Type B pancreatic cell (in vitro differentiated cells): ENCODE measurements around the gene IFT88. TPM values are rescaled to one million over a fixed set of nuclear protein-coding genes. Genes with fewer than 3 reads are reported as not detected.

Experiments used
- DNase-seq: peaks from one replicate; pipeline ENCODE4 v3.0.0; 2021; ENCODE audit warnings: mixed read lengths; ENCODE audit not compliant: unreplicated experiment; ENCODE audit errors: extremely low spot score
- H3K27ac Mint-ChIP-seq: 2 replicates; pipeline ENCODE4 v1.8.0; 2021; ENCODE audit warnings: mild to moderate bottlenecking, mixed read lengths
- H3K27me3 Mint-ChIP-seq: 2 replicates; pipeline ENCODE4 v1.8.0; 2021; ENCODE audit warnings: mixed read lengths
- H3K36me3 Mint-ChIP-seq: 2 replicates; pipeline ENCODE4 v1.8.0; 2021; ENCODE audit warnings: mixed read lengths
- H3K4me1 Mint-ChIP-seq: one replicate; pipeline ENCODE4 v1.8.0; 2021; ENCODE audit warnings: mixed read lengths; ENCODE audit not compliant: unreplicated experiment
- H3K4me3 Mint-ChIP-seq: 2 replicates; pipeline ENCODE4 v1.8.0; 2021; ENCODE audit warnings: mild to moderate bottlenecking, mixed read lengths
- H3K9me3 Mint-ChIP-seq: 2 replicates; pipeline ENCODE4 v1.8.0; 2021; ENCODE audit warnings: mixed read lengths
- CTCF ChIP-seq: fragments of 200-600 bp; sonication (generic); conservative IDR thresholded peaks from 2 replicates; pipeline ENCODE4 v1.5.0; 2021; ENCODE audit warnings: antibody characterized with exemption, mild to moderate bottlenecking
- total RNA-seq: library from RNA; stranded (reverse); gene quantifications from 2 replicates; pipeline ENCODE4 v1.2.1, GENCODE V29; 2021; ENCODE audit warnings: low replicate concordance

Gene IFT88
- total RNA-seq, 1 donor from 2014 or later: 24.5 TPM

- no peak for DNase-seq
- Mint-ChIP-seq H3K27me3 (peaks cover 16% of the 10 kb centered on the region), H3K27ac (no peak overlapping the region), H3K4me1 (peaks cover 5% of the 10 kb centered on the region), H3K4me3 (peak overlapping the region; percentile 65), H3K9me3 (no peaks in the 10 kb centered on the region), H3K36me3 (peaks cover 4% of the 10 kb centered on the region)
- TF ChIP-seq CTCF: no peak
These were observed 154.1 kb downstream of the IFT88 start for GRCh38 chr13:20721058-20721453.

GRCh38 chr13:20721454-20722357 is 154.7 kb downstream of the IFT88 start:
- no peak for DNase-seq

GRCh38 chr13:20727856-20728255 is 160.9 kb downstream of the IFT88 start:
- no peak overlapping the region for H3K4me3 Mint-ChIP-seq
- no peak overlapping the region for H3K27ac Mint-ChIP-seq
- no peak for TF ChIP-seq CTCF
- no peak for DNase-seq
- H3K9me3 Mint-ChIP-seq: no peaks in the 10 kb centered on the region
- H3K36me3 Mint-ChIP-seq: peaks cover 15% of the 10 kb centered on the region
- H3K4me1 Mint-ChIP-seq: peaks cover 14% of the 10 kb centered on the region
- peaks cover 4% of the 10 kb centered on the region for H3K27me3 Mint-ChIP-seq

More at GRCh38 chr13:20721454-20722357, 154.7 kb downstream of the IFT88 start:
- Mint-ChIP-seq H3K36me3 (peaks cover 4% of the 10 kb centered on the region), H3K9me3 (no peaks in the 10 kb centered on the region), H3K4me3 (peak overlapping the region; percentile 65), H3K4me1 (peaks cover 9% of the 10 kb centered on the region), H3K27ac (no peak overlapping the region), H3K27me3 (peaks cover 16% of the 10 kb centered on the region)
- TF ChIP-seq CTCF: no peak

DNA sequence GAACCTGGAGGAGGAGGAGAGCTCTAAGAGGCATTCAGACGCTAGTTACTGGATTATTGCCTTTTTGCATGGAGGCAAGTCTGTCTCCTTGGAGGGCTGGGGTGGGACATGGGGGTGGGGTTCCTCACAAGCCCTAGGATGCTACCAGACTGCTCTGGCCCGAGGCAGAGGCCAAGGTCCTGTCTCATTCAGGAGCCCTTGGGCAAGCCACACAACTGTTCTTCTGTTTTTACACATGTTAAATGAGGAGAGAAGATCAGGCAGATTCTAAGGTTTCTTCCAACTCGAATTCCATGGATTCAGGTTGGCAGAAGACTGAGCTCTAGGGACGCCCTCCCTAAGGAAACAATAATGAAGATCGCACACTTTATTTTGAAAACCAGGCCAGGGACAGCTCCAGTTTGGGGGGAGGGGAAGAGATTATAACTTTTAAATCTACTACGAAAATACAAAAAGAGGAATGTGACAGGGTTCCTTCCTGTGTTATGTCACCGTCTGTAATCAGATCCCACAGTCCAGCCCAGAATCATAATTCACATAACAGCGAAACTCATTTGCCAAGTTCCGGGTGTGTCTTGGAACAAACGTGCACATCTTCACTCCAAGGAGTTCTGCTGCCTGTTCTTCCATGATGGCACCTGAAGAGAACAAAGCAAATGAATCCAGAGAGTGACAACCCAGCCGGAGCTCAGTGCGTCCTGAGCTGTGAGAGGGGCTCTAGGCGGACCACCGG is 161.8 kb downstream of the IFT88 start:
- no peaks in the 10 kb centered on the region for H3K27me3 Mint-ChIP-seq

More for the DNA sequence above, 161.8 kb downstream of the IFT88 start:
- Mint-ChIP-seq H3K9me3 (no peaks in the 10 kb centered on the region), H3K27ac (no peak overlapping the region), H3K4me1 (peaks cover 14% of the 10 kb centered on the region), H3K36me3 (peaks cover 13% of the 10 kb centered on the region), H3K4me3 (no peak overlapping the region)
- no peak for TF ChIP-seq CTCF
- no peak for DNase-seq
